ENCODE data around the gene MOK. TPM values are rescaled to one million over a fixed set of nuclear protein-coding genes. Genes with fewer than 3 reads are reported as not detected.
"Not testable (repeated sequence)": the region's sequence is repeated elsewhere in the genome, so short reads cannot be mapped to it uniquely, and the experiment has no call there.

The MOK gene
- total RNA-seq, 4 donors from 2014 or later, result 1.3 to 2.8 (median 2.3) TPM

GRCh38 chr14:102249981-102250380, 55.0 kb downstream of the MOK start:
- no peaks in the 10 kb centered on the region for H3K4me1 ChIP-seq
- TF ChIP-seq POLR2A (IDR thresholded peaks at IDR 0.05), result no peak
- TF ChIP-seq CTCF (IDR thresholded peaks at IDR 0.05 in 4 of 5, conservative IDR thresholded peaks at IDR 0.05 in 1 of 5), result no peak
- H3K9me3 ChIP-seq, result no peaks in the 10 kb centered on the region
- H3K27ac ChIP-seq, result no peak overlapping the region
- intact Hi-C loops (cut with DNase I; ENCODE audit: low total_unique reads), result no loop called here
- in situ Hi-C loops (cut with MboI; ENCODE audit: low sequenced_read_pairs in 4 of 4), result no loop called here
- no peaks in the 10 kb centered on the region for H3K36me3 ChIP-seq
- DNase-seq, result no peak
- H3K4me3 ChIP-seq, result no peak overlapping the region
- no peaks in the 10 kb centered on the region for H3K27me3 ChIP-seq
- no peak for ATAC-seq

GRCh38 chr14:102249041-102249440, 55.9 kb downstream of the MOK start:
- no peaks in the 10 kb centered on the region for H3K36me3 ChIP-seq

GRCh38 chr14:102248121-102248520, 56.8 kb downstream of the MOK start:
- intact Hi-C loops (cut with DNase I; ENCODE audit: low total_unique reads) (no loop called here), in situ Hi-C loops (cut with MboI; ENCODE audit: low sequenced_read_pairs in 4 of 4) (no loop called here)
- Histone ChIP-seq H3K36me3 (no peaks in the 10 kb centered on the region), H3K4me3 (no peak overlapping the region), H3K27me3 (no peaks in the 10 kb centered on the region), H3K4me1 (no peaks in the 10 kb centered on the region), H3K27ac (no peak overlapping the region), H3K9me3 (no peaks in the 10 kb centered on the region)
- no peak for DNase-seq
- no peak for ATAC-seq
- TF ChIP-seq POLR2A (IDR thresholded peaks at IDR 0.05), result no peak
- no peak for TF ChIP-seq CTCF (IDR thresholded peaks at IDR 0.05 in 4 of 5, conservative IDR thresholded peaks at IDR 0.05 in 1 of 5)

More at GRCh38 chr14:102249041-102249440, 55.9 kb downstream of the MOK start:
- in situ Hi-C loops (cut with MboI; ENCODE audit: low sequenced_read_pairs in 4 of 4), result no loop called here
- no peak for TF ChIP-seq CTCF (IDR thresholded peaks at IDR 0.05 in 4 of 5, conservative IDR thresholded peaks at IDR 0.05 in 1 of 5)
- no peak for TF ChIP-seq POLR2A (IDR thresholded peaks at IDR 0.05)
- no peak for ATAC-seq
- no peaks in the 10 kb centered on the region for H3K4me1 ChIP-seq
- no peak overlapping the region for H3K27ac ChIP-seq
- DNase-seq, result no peak
- H3K27me3 ChIP-seq, result no peaks in the 10 kb centered on the region
- no peak overlapping the region for H3K4me3 ChIP-seq
- intact Hi-C loops (cut with DNase I; ENCODE audit: low total_unique reads), result no loop called here
- H3K9me3 ChIP-seq, result no peaks in the 10 kb centered on the region

DNA sequence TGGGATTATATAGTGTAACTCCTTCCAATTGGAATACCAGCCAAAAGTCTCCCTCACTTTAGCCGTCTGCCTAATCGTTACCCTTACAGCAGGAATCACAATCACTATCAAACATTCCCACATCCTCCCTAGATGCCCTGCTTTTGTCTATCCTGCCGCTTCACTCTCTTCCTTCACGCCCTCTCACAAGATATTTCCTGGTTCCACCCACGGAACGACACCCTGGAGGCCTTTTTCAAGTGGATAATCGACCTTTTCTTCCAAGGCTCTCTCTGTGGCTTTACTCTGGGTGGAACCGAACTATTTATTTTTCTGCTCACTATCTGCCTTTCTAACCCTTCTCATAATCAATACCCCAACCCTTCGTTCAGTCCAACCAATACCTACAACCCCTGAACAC, 58.9 kb downstream of the MOK start:
- DNase-seq (no peak), ATAC-seq (no peak)
- H3K4me3 ChIP-seq, result no peak overlapping the region
- H3K9me3 ChIP-seq, result no peaks in the 10 kb centered on the region
- no peaks in the 10 kb centered on the region for H3K27me3 ChIP-seq
- H3K27ac ChIP-seq, result no peak overlapping the region
- TF ChIP-seq POLR2A (IDR thresholded peaks at IDR 0.05) (no peak), CTCF (IDR thresholded peaks at IDR 0.05 in 4 of 5, conservative IDR thresholded peaks at IDR 0.05 in 1 of 5) (no peak)
- no peaks in the 10 kb centered on the region for H3K4me1 ChIP-seq
- intact Hi-C loops (cut with DNase I; ENCODE audit: low total_unique reads), result no loop called here
- in situ Hi-C loops (cut with MboI; ENCODE audit: low sequenced_read_pairs in 4 of 4), result no loop called here
- H3K36me3 ChIP-seq, result no peaks in the 10 kb centered on the region

DNA sequence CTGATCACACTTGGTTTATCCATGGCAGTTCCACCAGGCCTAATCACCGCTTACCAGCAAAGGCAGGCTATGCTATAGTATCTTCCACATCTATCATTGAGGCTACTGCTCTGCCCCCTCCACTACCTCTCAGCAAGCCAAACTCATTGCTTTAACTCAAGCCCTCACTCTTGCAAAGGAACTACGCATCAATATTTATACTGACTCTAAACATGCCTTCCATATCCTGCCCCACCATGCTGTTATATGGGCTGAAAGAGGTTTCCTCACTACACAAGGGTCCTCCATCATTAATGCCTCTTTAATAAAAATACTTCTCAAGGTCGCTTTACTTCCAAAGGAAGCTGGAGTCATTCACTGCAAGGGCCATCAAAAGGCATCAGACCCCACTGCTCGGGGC, 61.2 kb downstream of the MOK start:
- in situ Hi-C loops (cut with MboI; ENCODE audit: low sequenced_read_pairs in 4 of 4); H3K4me1 ChIP-seq; intact Hi-C loops (cut with DNase I; ENCODE audit: low total_unique reads); H3K27me3 ChIP-seq; DNase-seq; H3K27ac ChIP-seq; ATAC-seq; H3K36me3 ChIP-seq; H3K4me3 ChIP-seq; H3K9me3 ChIP-seq: not testable (repeated sequence)
